ENCODE data around the gene SIAH3.

- no peak for TF ChIP-seq CTCF (conservative IDR thresholded peaks at IDR 0.05; ENCODE audit: low read length)
- TF ChIP-seq EZH2phosphoT487 (IDR thresholded peaks at IDR 0.05; ENCODE audit: borderline replicate concordance, low read depth, low read length), result no peak
These were observed 31.3 kb downstream of the SIAH3 start for GRCh38 chr13:45820106-45820838.
